SH-SY5Y (cell line): ENCODE results near the gene POLRMT.

ENCODE experiments used
- GATA2 ChIP-seq: IDR thresholded peaks from 2 replicates; pipeline ENCODE4 v1.6.1; 2011; ENCODE audit warnings: mild to moderate bottlenecking, low read depth, low read length
- GATA3 ChIP-seq: IDR thresholded peaks from 2 replicates; pipeline ENCODE4 v1.6.1; 2011; ENCODE audit warnings: low read depth, mild to moderate bottlenecking, low read length, moderate library complexity

DNA sequence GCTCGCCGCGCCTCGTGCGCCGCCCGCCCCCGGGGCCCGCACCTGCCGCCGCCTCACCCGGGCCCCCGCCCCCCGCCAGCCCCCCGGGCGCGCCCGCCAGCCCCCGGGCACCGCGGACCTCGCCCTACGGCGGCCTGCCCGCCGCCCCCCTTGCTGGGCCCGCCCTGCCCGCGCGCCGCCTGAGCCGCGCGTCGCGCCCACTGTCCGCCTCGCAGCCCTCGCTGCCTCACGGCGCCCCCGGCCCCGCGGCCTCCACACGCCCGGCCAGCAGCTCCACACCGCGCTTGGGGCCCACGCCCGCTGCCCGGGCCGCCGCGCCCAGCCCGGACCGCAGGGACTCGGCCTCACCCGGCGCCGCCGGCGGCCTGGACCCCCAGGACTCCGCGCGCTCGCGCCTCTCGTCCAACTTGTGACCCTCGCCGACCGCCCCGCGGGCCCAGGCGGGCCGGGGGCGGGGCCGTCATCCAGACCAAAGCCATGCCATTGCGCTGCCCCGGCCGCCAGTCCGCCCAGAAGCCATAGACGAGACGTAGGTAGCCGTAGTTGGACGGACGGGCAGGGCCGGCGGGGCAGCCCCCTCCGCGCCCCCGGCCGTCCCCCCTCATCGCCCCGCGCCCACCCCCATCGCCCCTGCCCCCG is 17.2 kb downstream of the POLRMT start:
- TF ChIP-seq GATA3 (no peak), GATA2 (no peak)
